ENCODE results near the gene RAPGEF1.

DNA sequence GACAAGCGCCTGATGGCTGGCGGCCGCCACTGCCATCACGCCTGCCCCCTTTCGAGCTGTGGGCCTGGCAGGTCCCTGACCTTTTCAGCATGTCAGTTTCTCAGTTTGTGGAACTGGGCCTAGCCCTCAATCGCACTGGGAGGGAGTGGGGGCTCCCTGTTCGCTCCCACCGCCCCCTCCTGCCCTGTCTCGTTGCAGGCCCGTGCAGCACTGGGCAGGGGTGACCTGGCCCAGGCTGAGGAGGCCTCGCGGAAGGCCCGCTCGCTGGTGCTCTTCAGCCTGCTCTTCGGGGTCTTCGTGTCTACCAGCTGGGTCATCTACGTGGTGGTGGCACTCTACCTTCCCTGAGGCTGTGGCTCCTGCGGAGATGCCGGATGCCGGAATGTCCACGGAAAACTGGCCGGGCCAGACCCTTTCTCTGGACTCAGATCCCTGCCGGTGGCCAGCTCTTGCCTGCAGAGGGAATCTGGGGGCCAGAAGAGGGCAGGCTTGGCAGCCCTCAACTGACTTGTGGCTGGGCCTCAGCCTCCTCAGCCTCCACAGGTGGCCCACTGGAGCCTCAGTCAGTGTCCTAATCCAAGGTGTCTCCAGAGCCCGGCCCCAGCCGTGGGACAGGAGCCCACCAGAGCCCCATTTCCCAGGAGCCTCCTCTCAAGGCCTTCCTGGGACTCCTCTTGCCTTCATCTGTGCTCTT is 181.9 kb downstream of the RAPGEF1 start:
- TF ChIP-seq POLR2A (IDR thresholded peaks at IDR 0.05; ENCODE audit: low read length) (no peak), GATA1 (IDR thresholded peaks at IDR 0.05; ENCODE audit: low read depth, low read length) (no peak)
